ENCODE data around the gene FBN3. TPM values are rescaled to one million over a fixed set of nuclear protein-coding genes. Genes with fewer than 3 reads are reported as not detected.
"Not testable (repeated sequence)": the region's sequence is repeated elsewhere in the genome, so short reads cannot be mapped to it uniquely, and the experiment has no call there.

The FBN3 gene
- total RNA-seq, 8 experiments from 2014 or later = 0.07 to 4.8 (median 3.6) TPM; not detected in 2

DNA sequence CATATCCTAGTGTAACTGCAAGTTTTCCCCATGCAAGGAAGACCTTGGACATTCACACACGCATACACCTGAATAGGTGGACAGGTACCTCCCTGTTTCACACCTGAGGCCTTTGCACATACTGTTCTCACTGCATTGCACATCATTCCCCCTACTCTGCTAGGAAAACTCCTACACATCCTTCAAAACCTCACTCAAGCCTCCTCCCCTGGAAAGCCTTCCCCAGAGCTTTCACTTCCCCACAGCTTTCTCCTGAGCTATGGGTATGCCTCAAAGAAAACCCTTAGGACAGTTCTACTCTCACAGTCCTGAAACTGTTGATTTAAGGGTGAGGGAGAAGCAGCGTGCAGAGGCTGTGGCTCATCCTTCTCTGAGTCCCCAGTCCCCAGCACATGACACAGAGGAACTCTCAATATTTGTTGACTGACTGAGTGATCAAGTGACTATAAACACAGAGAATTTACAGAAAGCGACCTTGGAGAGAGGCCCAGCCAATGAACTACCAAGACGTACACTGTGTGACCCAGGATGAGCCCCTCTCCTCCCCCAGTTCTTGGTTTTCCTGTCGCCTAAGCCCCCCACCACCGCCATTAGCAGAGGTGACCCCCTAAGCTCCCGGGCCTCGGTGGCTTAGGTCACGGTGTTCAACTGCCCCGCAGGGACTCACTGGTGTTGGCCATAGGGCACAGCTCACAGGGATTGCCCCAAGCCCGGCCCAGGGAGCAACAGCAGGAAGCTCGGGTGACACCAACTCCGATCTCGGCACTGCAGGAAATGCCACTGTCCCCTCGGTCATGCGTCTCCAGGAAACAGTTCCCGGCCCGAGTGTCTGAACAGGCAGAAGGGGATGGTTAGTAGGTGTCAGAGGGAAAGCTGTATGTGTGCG is 40.6 kb downstream of the FBN3 start:
- Histone ChIP-seq H3K27ac (no peak overlapping the region), H3K4me1 (replicated peaks in 1 of 2) (no peaks in the 10 kb centered on the region), H3K4me3 (no peak overlapping the region)
- in situ Hi-C loops (cut with MboI; ENCODE audit: low pct_unique_long_range_greater_than_20kb in 2 of 9, low sequenced_read_pairs in 9 of 9, unreplicated experiment in 9 of 9) = no loop called here
- no peak for ATAC-seq (replicated peaks in 6 of 8)
- WGBS, 10 experiments = 29 to 92% (median 67%) methylated on average over 1 to 3 of the region's 19 CpGs; no CpG with 5 or more reads in 3 of the 10 experiments

DNA sequence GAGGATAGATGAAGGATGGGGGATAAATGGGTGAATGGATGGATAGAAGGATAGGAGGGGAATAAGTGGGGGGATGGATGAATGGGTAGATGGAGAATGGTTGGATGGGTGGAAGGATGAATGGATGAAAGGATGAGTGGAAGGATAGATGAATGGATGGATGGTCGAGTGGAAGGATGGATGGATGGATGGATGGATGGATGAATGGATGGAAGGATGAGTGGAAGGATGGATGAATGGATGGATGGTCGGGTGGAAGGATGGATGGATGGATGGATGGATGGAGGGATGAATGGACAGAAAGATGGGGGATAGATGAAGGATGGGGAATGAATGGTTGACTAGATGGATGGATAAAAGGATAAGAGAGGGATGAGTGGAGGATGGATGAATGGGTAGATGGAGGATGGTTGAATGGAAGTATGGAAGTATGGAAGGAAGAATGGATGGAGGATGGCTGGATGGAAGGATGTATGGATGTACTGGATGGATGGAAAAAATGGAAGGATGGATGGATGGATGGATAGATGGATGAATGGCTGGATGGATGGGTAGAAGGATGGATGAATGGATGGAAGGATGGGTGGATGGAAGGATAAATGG is 42.0 kb downstream of the FBN3 start:
- H3K4me1 ChIP-seq (replicated peaks in 1 of 2) = no peaks in the 10 kb centered on the region
- H3K4me3 ChIP-seq = no peak overlapping the region
- no peak overlapping the region for H3K27ac ChIP-seq
- no peak for ATAC-seq (replicated peaks in 6 of 8)
- WGBS, 10 experiments = 0 to 79% (median 48%) methylated on average over 2 of the region's 2 CpGs; no CpG with 5 or more reads in 1 of the 10 experiments
- in situ Hi-C loops (cut with MboI; ENCODE audit: low pct_unique_long_range_greater_than_20kb in 2 of 9, low sequenced_read_pairs in 9 of 9, unreplicated experiment in 9 of 9) = no loop called here

DNA sequence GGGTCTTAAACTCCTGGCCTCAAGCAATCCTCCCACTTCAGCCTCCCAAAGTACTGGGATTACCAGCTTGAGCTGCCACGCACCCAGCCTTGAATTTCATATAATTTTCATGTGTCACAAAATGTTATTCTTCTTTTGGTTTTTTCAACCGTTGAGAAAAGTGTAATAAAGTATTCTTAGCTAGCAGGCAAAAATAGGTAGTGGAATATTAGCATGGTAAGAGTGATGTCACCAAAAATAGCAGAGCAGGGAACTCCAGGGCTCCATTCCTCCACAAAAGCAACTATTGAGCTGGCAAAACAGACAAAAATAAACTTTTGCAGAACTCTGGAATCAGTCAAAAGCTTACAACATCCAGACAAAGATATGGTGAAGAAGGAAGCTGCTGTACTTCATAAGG is 43.9 kb downstream of the FBN3 start:
- in situ Hi-C loops (cut with MboI; ENCODE audit: low pct_unique_long_range_greater_than_20kb in 2 of 9, low sequenced_read_pairs in 9 of 9, unreplicated experiment in 9 of 9) = no loop called here
- Histone ChIP-seq H3K4me1 (replicated peaks in 1 of 2) (no peaks in the 10 kb centered on the region), H3K27ac (no peak overlapping the region), H3K4me3 (no peak overlapping the region)
- WGBS, 10 experiments = 0 to 86% (median 73%) methylated on average over 1 to 2 of the region's 2 CpGs; no CpG with 5 or more reads in 1 of the 10 experiments
- ATAC-seq (replicated peaks in 6 of 8) = no peak

DNA sequence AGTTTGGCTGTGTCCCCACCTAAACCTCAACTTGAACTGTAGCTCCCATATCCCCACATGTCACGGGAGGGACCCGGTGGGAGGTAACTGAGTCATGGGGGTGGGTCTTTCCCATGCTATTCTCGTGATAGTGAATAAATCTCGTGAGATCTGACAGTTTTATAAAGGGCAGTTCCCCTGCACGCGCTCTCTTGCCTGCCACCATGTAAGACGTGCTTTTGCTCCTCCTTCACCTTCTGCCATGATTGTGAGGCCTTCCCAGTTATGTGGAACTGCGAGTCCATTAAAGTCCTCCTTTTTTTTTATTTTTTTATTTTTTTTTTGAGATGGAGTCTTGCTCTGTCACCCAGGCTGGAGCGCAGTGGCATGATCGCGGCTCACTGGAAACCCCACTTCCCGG is 47.5 kb downstream of the FBN3 start:
- WGBS, 10 experiments = 9 to 100% (median 89%) methylated on average over 1 to 8 of the region's 12 CpGs; no CpG with 5 or more reads in 1 of the 10 experiments
- H3K4me3 ChIP-seq; ATAC-seq (replicated peaks in 6 of 8); in situ Hi-C loops (cut with MboI; ENCODE audit: low pct_unique_long_range_greater_than_20kb in 2 of 9, low sequenced_read_pairs in 9 of 9, unreplicated experiment in 9 of 9); H3K27ac ChIP-seq; H3K4me1 ChIP-seq (replicated peaks in 1 of 2): not testable (repeated sequence)

DNA sequence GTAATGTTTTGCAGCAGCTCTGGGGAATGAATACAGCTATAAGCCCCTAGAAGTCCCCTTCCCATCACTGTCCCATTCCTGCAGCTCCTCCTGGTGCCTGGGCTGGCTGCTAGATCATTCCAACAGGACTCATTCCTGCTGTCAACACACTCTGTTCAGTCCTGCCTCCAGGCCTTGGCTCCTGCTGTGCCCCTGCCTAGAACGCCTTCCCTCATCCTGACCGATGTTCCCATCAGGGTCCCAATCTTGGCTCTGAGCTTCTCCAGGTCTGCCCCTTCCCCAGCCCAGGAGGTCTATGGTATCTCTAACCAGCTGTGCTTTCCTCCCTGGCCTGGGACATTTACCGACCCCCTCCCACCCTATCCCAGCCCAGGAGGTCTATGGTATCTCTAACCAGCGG is 48.1 kb downstream of the FBN3 start:
- ATAC-seq (replicated peaks in 6 of 8) = no peak
- WGBS, 10 experiments = 50 to 100% (median 83%) methylated on average over 1 to 2 of the region's 4 CpGs; no CpG with 5 or more reads in 6 of the 10 experiments
- in situ Hi-C loops (cut with MboI; ENCODE audit: low pct_unique_long_range_greater_than_20kb in 2 of 9, low sequenced_read_pairs in 9 of 9, unreplicated experiment in 9 of 9) = no loop called here
- no peaks in the 10 kb centered on the region for H3K4me1 ChIP-seq (replicated peaks in 1 of 2)
- H3K4me3 ChIP-seq = no peak overlapping the region
- no peak overlapping the region for H3K27ac ChIP-seq

DNA sequence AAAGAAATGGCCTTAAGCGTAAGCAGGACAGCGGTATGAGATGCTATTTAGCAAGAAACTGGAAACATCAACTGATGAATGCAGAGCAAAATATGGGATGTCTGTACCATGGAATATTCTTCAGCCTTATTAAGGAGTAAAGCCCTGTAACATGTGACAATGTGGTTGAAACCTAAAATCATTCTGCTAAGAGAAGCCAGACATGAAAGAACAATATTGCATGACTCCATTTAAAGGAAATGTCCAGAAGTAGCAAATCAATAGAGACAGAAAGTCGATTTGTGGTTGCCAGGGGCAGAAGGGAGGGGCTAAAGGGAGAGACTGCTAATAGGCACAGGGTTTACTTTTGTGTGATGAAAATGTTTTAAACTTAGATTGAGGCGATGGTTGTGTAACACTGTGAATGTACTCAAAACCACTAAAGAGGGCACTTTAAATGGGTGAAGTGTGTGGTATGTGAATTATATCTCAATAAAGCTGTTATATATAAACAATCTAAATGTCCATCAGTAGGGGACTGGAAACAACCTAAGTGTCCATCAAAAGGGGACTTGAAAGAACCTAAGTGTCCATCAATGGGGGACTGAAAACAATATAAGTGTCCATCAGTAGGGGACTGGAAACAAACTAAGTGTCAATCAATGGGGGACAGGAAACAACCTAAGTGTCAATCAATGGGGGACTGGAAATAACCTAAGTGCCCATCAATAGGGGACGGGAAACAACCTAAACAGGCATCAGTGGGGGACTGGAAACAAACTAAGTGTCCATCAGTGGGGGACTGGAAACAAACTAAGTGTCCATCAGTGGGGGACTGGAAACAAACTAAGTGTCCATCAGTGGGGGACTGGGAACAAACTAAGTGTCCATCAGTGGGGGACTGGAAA is 51.5 kb downstream of the FBN3 start:
- ATAC-seq (replicated peaks in 6 of 8) = no peak
- in situ Hi-C loops (cut with MboI; ENCODE audit: low pct_unique_long_range_greater_than_20kb in 2 of 9, low sequenced_read_pairs in 9 of 9, unreplicated experiment in 9 of 9) = no loop called here
- Histone ChIP-seq H3K4me3 (no peak overlapping the region), H3K4me1 (replicated peaks in 1 of 2) (no peaks in the 10 kb centered on the region), H3K27ac (no peak overlapping the region)
- 0 to 94% (median 70%) methylated on average over 1 to 5 of the region's 5 CpGs; no CpG with 5 or more reads in 2 of the 10 experiments for WGBS, 10 experiments

DNA sequence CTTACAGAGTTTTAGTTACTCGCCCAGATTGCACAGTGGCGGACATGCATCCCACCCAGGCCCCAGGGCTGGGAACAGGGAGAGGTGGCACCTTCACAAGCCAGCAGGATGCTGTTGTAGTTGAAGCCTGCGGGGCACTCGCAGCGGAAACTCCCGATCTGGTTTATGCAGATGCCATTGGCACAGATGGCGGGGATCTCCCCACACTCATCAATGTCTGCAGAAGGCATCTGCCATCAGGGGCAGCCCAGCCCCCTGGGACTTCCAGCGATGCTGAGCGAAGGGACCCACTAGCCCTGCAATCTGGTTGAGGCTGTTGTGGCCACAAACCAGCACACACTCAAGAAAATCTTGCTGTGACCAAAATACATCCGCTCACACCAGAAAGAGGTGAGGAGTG is 52.2 kb downstream of the FBN3 start:
- Histone ChIP-seq H3K4me3 (no peak overlapping the region), H3K27ac (no peak overlapping the region), H3K4me1 (replicated peaks in 1 of 2) (no peaks in the 10 kb centered on the region)
- 0 to 100% (median 84%) methylated on average over 1 to 5 of the region's 10 CpGs; no CpG with 5 or more reads in 3 of the 10 experiments for WGBS, 10 experiments
- no peak for ATAC-seq (replicated peaks in 6 of 8)
- in situ Hi-C loops (cut with MboI; ENCODE audit: low pct_unique_long_range_greater_than_20kb in 2 of 9, low sequenced_read_pairs in 9 of 9, unreplicated experiment in 9 of 9) = no loop called here

DNA sequence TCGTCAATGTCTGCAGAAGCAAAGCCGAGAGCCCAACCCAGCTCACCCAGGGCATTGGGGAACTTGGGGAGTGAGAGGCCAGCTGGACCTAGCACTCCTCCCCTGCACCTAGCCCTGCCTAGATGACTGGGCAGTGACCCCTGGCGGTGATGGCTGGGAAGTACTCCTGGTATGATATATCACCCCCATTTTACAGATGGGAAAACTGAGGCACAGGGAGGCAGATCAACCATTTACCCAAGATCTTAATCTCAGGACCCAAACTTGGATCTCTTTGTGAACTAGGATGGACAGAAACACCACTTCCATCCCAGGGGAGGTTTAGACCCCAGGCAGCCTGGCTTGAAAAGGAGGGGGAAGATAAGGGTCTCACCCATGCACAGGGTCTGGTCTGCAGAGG is 53.3 kb downstream of the FBN3 start:
- 13 to 100% (median 100%) methylated on average over 1 to 3 of the region's 3 CpGs; no CpG with 5 or more reads in 6 of the 10 experiments for WGBS, 10 experiments
- in situ Hi-C loops (cut with MboI; ENCODE audit: low pct_unique_long_range_greater_than_20kb in 2 of 9, low sequenced_read_pairs in 9 of 9, unreplicated experiment in 9 of 9) = no loop called here
- Histone ChIP-seq H3K4me3 (no peak overlapping the region), H3K4me1 (replicated peaks in 1 of 2) (no peaks in the 10 kb centered on the region), H3K27ac (no peak overlapping the region)
- no peak for ATAC-seq (replicated peaks in 6 of 8)

DNA sequence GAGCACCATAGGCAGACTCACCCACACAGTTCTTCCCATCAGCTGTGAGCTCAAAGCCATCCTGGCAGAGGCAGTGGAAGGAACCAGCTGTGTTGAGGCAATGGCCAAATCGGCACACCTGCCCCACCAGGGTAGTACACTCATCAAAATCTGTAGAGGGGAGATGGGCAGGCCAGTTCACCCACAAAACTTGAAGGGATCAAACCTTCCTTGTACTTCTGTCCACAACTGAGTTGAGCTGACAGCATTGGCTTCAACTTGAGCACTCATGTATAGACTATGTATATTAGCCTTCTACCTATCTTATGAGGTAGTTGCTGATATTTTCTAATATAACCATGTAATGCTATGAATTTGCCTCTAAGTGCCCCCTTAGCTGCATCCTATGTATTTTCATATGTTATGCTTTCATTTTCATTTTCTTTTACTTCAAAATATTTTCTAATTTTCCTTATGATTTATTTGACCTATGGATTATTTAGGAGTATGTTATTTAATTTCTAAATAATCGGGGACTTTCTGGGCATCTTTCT is 54.0 kb downstream of the FBN3 start:
- no peak overlapping the region for H3K4me3 ChIP-seq
- H3K4me1 ChIP-seq (replicated peaks in 1 of 2) = no peaks in the 10 kb centered on the region
- 6 to 100% (median 67%) methylated on average over 1 to 2 of the region's 2 CpGs; no CpG with 5 or more reads in 1 of the 10 experiments for WGBS, 10 experiments
- H3K27ac ChIP-seq = no peak overlapping the region
- ATAC-seq (replicated peaks in 6 of 8) = no peak
- in situ Hi-C loops (cut with MboI; ENCODE audit: low pct_unique_long_range_greater_than_20kb in 2 of 9, low sequenced_read_pairs in 9 of 9, unreplicated experiment in 9 of 9) = no loop called here

DNA sequence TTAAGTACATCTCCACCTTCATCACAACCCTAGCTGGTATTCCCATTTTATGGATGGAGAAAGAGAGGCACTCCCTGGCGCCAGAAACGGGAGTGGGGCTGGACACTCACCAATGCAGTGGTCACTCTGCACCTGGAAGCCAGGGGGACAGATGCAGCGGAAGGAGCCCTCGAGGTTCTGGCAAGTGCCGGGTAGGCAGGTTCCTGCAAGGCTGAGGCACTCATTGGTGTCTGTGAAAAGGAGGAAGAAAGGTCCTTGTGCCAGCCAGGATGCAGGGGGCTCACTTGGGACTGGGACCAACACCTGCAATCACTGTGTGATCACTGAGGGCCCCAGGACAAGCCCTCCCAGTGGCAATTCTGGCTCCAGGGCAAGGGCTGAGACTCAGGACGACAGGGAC is 55.1 kb downstream of the FBN3 start:
- H3K27ac ChIP-seq = no peak overlapping the region
- H3K4me1 ChIP-seq (replicated peaks in 1 of 2) = no peaks in the 10 kb centered on the region
- H3K4me3 ChIP-seq = no peak overlapping the region
- WGBS, 10 experiments = 0 to 100% (median 86%) methylated on average over 1 to 4 of the region's 6 CpGs; no CpG with 5 or more reads in 5 of the 10 experiments
- in situ Hi-C loops (cut with MboI; ENCODE audit: low pct_unique_long_range_greater_than_20kb in 2 of 9, low sequenced_read_pairs in 9 of 9, unreplicated experiment in 9 of 9) = no loop called here
- no peak for ATAC-seq (replicated peaks in 6 of 8)

DNA sequence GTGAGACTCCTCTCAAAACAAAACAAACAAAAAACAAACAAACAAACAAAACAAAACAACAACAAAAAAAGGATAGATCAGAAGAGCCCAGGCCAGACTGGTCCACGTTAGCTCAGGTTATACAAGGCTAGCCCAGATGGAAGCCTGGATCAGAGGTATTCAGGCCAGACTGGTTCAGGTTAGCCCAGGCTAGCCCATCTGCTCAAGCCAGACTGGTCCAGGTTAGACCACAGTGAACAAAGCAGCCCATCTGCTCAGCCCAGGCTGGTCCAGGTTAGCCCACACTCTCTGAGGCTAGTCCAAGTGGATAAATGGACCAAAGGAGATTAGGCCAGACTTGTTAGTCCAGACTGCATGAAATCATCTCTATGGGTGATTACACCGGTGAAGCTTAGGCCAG is 55.7 kb downstream of the FBN3 start:
- Histone ChIP-seq H3K27ac (no peak overlapping the region), H3K4me1 (replicated peaks in 1 of 2) (no peaks in the 10 kb centered on the region), H3K4me3 (no peak overlapping the region)
- no peak for ATAC-seq (replicated peaks in 6 of 8)
- in situ Hi-C loops (cut with MboI; ENCODE audit: low pct_unique_long_range_greater_than_20kb in 2 of 9, low sequenced_read_pairs in 9 of 9, unreplicated experiment in 9 of 9) = no loop called here
- 10 to 100% (median 100%) methylated on average over 1 to 2 of the region's 2 CpGs; no CpG with 5 or more reads in 4 of the 10 experiments for WGBS, 10 experiments

DNA sequence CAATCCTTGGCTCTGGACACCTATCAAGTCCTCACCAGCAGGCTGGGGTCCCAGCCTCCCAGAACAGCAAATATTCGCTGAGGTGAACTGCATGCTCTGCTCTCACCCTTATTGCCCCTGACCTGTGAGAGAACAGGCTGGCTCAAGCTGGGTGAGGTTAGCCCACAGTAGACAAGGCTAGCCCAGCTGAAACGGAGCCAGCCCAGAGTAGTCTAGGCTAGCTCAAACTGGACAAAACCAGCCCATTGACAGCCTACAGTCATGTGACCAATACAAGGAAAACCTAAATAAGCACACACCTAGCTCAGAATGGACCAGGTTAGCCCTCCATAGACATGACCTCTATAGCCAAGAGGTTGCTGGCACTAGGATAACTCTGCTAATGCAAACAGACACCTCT is 58.4 kb downstream of the FBN3 start:
- in situ Hi-C loops (cut with MboI; ENCODE audit: low pct_unique_long_range_greater_than_20kb in 2 of 9, low sequenced_read_pairs in 9 of 9, unreplicated experiment in 9 of 9) = no loop called here
- no peak for ATAC-seq (replicated peaks in 6 of 8)
- WGBS, 10 experiments = 60 to 100% (median 92%) methylated on average over 1 to 2 of the region's 2 CpGs; no CpG with 5 or more reads in 4 of the 10 experiments

More for the DNA sequence above, 58.4 kb downstream of the FBN3 start:
- no peak overlapping the region for H3K4me3 ChIP-seq
- H3K27ac ChIP-seq = no peak overlapping the region
- peaks cover 7 to 9% of the 10 kb centered on the region in 2 donors for H3K4me1 ChIP-seq (replicated peaks in 1 of 2)

Measured in motor neuron (in vitro differentiated cells).